Liver (tissue), 9 donors: ENCODE results near the gene ACACB. TPM values are rescaled to one million over a fixed set of nuclear protein-coding genes. Genes with fewer than 3 reads are reported as not detected.

Experiments used
- DNase-seq: peaks from one replicate; pipeline ENCODE4 v3.0.0-alpha.2; 2017; ENCODE audit warnings: low spot score
- H3K27ac ChIP-seq, 2 donors: one replicate each; pipeline ENCODE4 v1.7.0; 2013; ENCODE audit warnings: inconsistent platforms in 2 of 2, low read length in 2 of 2, control low read depth in 1 of 2, low read depth in 1 of 2, mild to moderate bottlenecking in 1 of 2
- H3K27me3 ChIP-seq, 4 donors: one replicate each; pipeline versions ENCODE4 v1.6.1 to v1.7.0; 2013; ENCODE audit warnings: low read length in 3 of 4, inconsistent platforms in 1 of 4, mild to moderate bottlenecking in 1 of 4, moderate library complexity in 1 of 4; ENCODE audit not compliant: control insufficient read depth in 4 of 4, insufficient read depth in 4 of 4
- H3K36me3 ChIP-seq, 4 donors: one replicate each; pipeline versions ENCODE4 v1.6.1 to v1.7.0; 2013; ENCODE audit warnings: low read length in 3 of 4, mild to moderate bottlenecking in 3 of 4, low read depth in 1 of 4, moderate library complexity in 1 of 4; ENCODE audit not compliant: control insufficient read depth in 4 of 4, insufficient read depth in 3 of 4
- H3K4me1 ChIP-seq, 4 donors: one replicate each; pipeline versions ENCODE4 v1.6.1 to v1.7.0; 2013; ENCODE audit warnings: low read length in 3 of 4, mild to moderate bottlenecking in 3 of 4, moderate library complexity in 1 of 4; ENCODE audit not compliant: control insufficient read depth in 4 of 4, insufficient read depth in 4 of 4
- H3K4me3 ChIP-seq, 3 donors: one replicate each; pipeline versions ENCODE4 v1.6.1 to v1.7.0; 2013; ENCODE audit warnings: low read length in 3 of 3, control low read depth in 1 of 3, low read depth in 1 of 3, mild to moderate bottlenecking in 1 of 3
- H3K9ac ChIP-seq, 2 donors: one replicate each; pipeline ENCODE4 v1.7.0; 2013; ENCODE audit warnings: low read length in 2 of 2, mild to moderate bottlenecking in 2 of 2, moderate library complexity in 2 of 2, control low read depth in 1 of 2, low read depth in 1 of 2
- H3K9me3 ChIP-seq, 4 donors: one replicate each; pipeline versions ENCODE4 v1.6.1 to v1.7.0; 2013; ENCODE audit warnings: low read length in 3 of 4; ENCODE audit not compliant: control insufficient read depth in 4 of 4
- CTCF ChIP-seq: fragments of 150-350 bp; IDR thresholded peaks from 2 replicates; pipeline ENCODE4 v1.5.1; 2017; ENCODE audit warnings: improper control_type of control experiment, low read depth, low read length; ENCODE audit not compliant: missing input control
- EGR1 ChIP-seq, 2 donors: IDR thresholded peaks; 2 replicates each; pipeline ENCODE4 v1.6.1; 2016 to 2018; ENCODE audit warnings: antibody characterized with exemption in 2 of 2, low read depth in 2 of 2
- FOXA1 ChIP-seq: IDR thresholded peaks from 2 replicates; pipeline ENCODE4 v1.6.1; 2016; ENCODE audit warnings: antibody characterized with exemption
- FOXA2 ChIP-seq: IDR thresholded peaks from 2 replicates; pipeline ENCODE4 v1.6.1; 2016; ENCODE audit warnings: antibody characterized with exemption
- GABPA ChIP-seq, 2 donors: IDR thresholded peaks in 1 of 2; conservative IDR thresholded peaks in 1 of 2; 2 replicates each; pipeline ENCODE4 v1.6.1; 2016; ENCODE audit warnings: antibody characterized with exemption in 2 of 2, mild to moderate bottlenecking in 1 of 2, moderate library complexity in 1 of 2
- HNF4A ChIP-seq, 2 donors: conservative IDR thresholded peaks; 2 replicates each; pipeline ENCODE4 v1.6.1; 2016; ENCODE audit warnings: antibody characterized with exemption in 2 of 2, mild to moderate bottlenecking in 2 of 2
- HNF4G ChIP-seq: IDR thresholded peaks from 2 replicates; pipeline ENCODE4 v1.6.1; 2016; ENCODE audit warnings: antibody characterized with exemption
- JUND ChIP-seq, 2 donors: IDR thresholded peaks; 2 replicates each; pipeline ENCODE4 v1.6.1; 2016; ENCODE audit warnings: antibody characterized with exemption in 2 of 2
- NR2F2 ChIP-seq: IDR thresholded peaks from 2 replicates; pipeline ENCODE4 v1.6.1; 2016; ENCODE audit warnings: antibody characterized with exemption
- RAD21 ChIP-seq, 2 donors: IDR thresholded peaks; 2 replicates each; pipeline ENCODE4 v1.6.1; 2016; ENCODE audit warnings: antibody characterized with exemption in 2 of 2, mild to moderate bottlenecking in 2 of 2
- REST ChIP-seq: IDR thresholded peaks from 2 replicates; pipeline ENCODE4 v1.6.1; 2016; ENCODE audit warnings: antibody characterized with exemption, mild to moderate bottlenecking
- RXRA ChIP-seq, 2 donors: IDR thresholded peaks; 2 replicates each; pipeline ENCODE4 v1.6.1; 2017 to 2018; ENCODE audit warnings: antibody characterized with exemption in 2 of 2, mild to moderate bottlenecking in 1 of 2
- SP1 ChIP-seq: IDR thresholded peaks from 2 replicates; pipeline ENCODE4 v1.6.1; 2018; ENCODE audit warnings: antibody characterized with exemption, mild to moderate bottlenecking
- TAF1 ChIP-seq: conservative IDR thresholded peaks from 2 replicates; pipeline ENCODE4 v1.6.1; 2016; ENCODE audit warnings: antibody characterized with exemption, mild to moderate bottlenecking
- YY1 ChIP-seq: IDR thresholded peaks from 2 replicates; pipeline ENCODE4 v1.6.1; 2016; ENCODE audit warnings: antibody characterized with exemption, mild to moderate bottlenecking
- ZBTB33 ChIP-seq: IDR thresholded peaks from 2 replicates; pipeline ENCODE4 v1.6.1; 2016; ENCODE audit warnings: antibody characterized with exemption
- WGBS: extraction: QIAGEN DNeasy Blood & Tissue Kit; methylation state at CpG from one replicate; pipeline ENCODE4 v1.1.7; 2013; 5-methylcytosine and 5-hydroxymethylcytosine counted together
- polyA plus RNA-seq, 2 donors: library from polyadenylated mRNA; stranded (reverse) in 1 of 2; unstranded in 1 of 2; fragments of 200-250 nt in 1 of 2; fragments of >200 nt in 1 of 2; fragmentation: Nextera tagmentation in 1 of 2; extraction: Ambion mirVana in 1 of 2; gene quantifications; one replicate each; pipeline versions ENCODE4 v1.2.1 to v1.2.3, GENCODE V29; 2013 to 2015
- total RNA-seq, 2 donors: library from RNA; depleted of rRNA; stranded (reverse); fragments of >200 nt; gene quantifications; one replicate each; pipeline ENCODE4 v1.2.3, GENCODE V29; 2014
- TF ChIP-seq, protein P1 (sequence below): IDR thresholded peaks from 2 replicates; pipeline ENCODE4 v1.6.1; 2016; ENCODE audit warnings: antibody characterized with exemption
- TF ChIP-seq, protein P2 (sequence below): IDR thresholded peaks from 2 replicates; pipeline ENCODE4 v1.6.1; 2016; ENCODE audit warnings: antibody characterized with exemption
- donor health status: healthy.
- donor health status: healthy.
- donor health status: healthy.
- donor health status: healthy.
- donor health status: healthy.

The ACACB gene
- total and polyA plus RNA-seq, 4 donors: 12.9 to 288 (median 52.1) TPM

DNA sequence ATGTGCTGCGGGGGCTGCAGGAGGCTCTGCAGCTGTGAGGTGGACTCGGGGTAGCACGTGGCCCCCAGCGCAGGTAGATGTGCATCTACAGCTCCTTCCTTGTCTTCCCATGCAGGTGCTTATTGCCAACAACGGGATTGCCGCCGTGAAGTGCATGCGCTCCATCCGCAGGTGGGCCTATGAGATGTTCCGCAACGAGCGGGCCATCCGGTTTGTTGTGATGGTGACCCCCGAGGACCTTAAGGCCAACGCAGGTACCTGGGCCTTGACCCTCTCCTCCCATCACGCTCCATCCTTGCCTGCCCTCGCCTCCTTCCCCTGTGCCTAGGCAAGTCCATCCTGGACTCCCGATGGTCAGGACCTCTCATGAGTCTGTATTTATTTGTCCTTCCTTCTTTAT lies 51.4 kb downstream of the ACACB start:
- Histone ChIP-seq H3K9me3 (no peaks in the 10 kb centered on the region), H3K9ac (no peak overlapping the region), H3K27ac (no peak overlapping the region), H3K27me3 (no peaks in the 10 kb centered on the region), H3K36me3 (peaks cover 15 to 52% (median 43%) of the 10 kb centered on the region in 4 donors), H3K4me1 (peaks cover 0 to 3% (median 0%) of the 10 kb centered on the region in 4 donors), H3K4me3 (no peak overlapping the region)
- no peak for DNase-seq
- TF ChIP-seq RXRA (IDR thresholded peaks at IDR 0.05): no peak
- TF ChIP-seq EGR1 (IDR thresholded peaks at IDR 0.05; ENCODE audit: low read depth in 2 of 2): no peak
- TF ChIP-seq FOXA2: no peak
- TF ChIP-seq, protein P1, sequence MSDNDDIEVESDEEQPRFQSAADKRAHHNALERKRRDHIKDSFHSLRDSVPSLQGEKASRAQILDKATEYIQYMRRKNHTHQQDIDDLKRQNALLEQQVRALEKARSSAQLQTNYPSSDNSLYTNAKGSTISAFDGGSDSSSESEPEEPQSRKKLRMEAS: no peak
- TF ChIP-seq, protein P2, sequence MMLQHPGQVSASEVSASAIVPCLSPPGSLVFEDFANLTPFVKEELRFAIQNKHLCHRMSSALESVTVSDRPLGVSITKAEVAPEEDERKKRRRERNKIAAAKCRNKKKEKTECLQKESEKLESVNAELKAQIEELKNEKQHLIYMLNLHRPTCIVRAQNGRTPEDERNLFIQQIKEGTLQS: no peak
- no peak for TF ChIP-seq CTCF
- TF ChIP-seq FOXA1: no peak
- TF ChIP-seq NR2F2: no peak
- no peak for TF ChIP-seq YY1
- TF ChIP-seq GABPA (IDR thresholded peaks at IDR 0.05 in 1 of 2, conservative IDR thresholded peaks at IDR 0.05 in 1 of 2): no peak
- TF ChIP-seq RAD21 (IDR thresholded peaks at IDR 0.05): no peak
- no peak for TF ChIP-seq TAF1
- TF ChIP-seq REST: no peak
- TF ChIP-seq HNF4A (conservative IDR thresholded peaks at IDR 0.05): no peak
- TF ChIP-seq SP1: no peak
- no peak for TF ChIP-seq JUND (IDR thresholded peaks at IDR 0.05)
- no peak for TF ChIP-seq ZBTB33
- TF ChIP-seq HNF4G: no peak
- WGBS: 91% methylated on average over 18 of the region's 18 CpGs
